ENCODE data around the gene RBM23.
"Not testable (repeated sequence)": the region's sequence is repeated elsewhere in the genome, so short reads cannot be mapped to it uniquely, and the experiment has no call there.

RBM23 gene

GRCh38 chr14:22864979-22865378 lies 54.0 kb downstream of the RBM23 start:
- DNase-seq (ENCODE audit: low spot score), result no peak

DNA sequence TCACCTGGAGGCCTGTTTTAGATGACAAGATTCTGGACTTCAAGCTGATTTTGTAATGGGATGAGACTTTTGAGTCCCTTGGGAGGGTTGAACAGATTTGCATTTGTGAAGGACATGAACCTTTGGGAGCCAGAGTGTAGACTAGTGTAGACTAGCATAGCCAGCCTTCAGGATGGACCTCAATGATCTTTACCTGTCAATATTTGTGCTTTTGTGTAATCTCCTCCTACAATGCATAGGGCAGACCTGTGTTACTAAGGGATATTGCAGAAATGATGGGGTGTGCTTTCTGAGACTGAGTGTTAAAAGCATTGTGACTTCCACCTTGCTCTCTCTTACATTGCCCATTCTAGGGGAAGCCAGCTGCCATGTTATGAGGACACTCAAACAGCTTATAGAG lies 57.3 kb downstream of the RBM23 start:
- no peak for DNase-seq (ENCODE audit: low spot score)

DNA sequence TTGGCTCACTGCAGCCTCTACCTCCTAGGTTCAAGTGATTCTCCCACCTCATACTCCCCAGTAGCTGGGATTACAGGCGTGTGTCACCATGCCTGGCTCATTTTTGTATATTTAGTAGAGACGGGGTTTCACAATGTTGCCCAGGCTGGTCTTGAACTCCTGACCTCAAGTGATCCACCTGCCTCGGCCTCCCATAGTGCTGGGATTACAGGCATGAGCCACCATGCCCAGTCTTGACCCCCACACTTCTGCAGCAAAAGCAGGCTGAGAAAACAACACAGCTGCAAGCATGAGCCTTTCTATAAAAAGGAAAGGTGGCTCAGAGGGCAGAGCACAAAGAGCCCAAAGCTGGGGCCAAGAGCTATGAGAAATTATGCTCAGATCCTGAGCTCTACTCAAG lies 58.6 kb downstream of the RBM23 start:
- DNase-seq (ENCODE audit: low spot score), result not testable (repeated sequence)

DNA sequence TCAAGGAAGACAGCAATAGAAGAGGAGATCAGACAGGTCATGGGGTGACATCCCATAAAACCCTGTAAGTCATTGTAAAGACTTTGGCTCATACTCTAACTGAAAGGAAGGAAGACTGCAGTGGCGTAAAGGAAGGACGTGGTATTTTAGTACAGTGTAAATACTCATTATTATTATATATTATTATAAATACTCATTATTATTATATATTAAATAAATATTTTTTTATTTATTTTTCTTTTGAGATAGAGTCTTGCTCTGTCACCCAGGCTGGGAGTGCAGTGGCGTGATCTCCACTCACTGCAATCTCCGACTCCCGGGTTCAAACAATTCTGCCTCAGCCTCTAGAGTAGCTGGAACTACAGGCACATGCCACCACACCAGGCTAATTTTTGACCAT lies 62.5 kb downstream of the RBM23 start:
- DNase-seq (ENCODE audit: low spot score), result no peak

DNA sequence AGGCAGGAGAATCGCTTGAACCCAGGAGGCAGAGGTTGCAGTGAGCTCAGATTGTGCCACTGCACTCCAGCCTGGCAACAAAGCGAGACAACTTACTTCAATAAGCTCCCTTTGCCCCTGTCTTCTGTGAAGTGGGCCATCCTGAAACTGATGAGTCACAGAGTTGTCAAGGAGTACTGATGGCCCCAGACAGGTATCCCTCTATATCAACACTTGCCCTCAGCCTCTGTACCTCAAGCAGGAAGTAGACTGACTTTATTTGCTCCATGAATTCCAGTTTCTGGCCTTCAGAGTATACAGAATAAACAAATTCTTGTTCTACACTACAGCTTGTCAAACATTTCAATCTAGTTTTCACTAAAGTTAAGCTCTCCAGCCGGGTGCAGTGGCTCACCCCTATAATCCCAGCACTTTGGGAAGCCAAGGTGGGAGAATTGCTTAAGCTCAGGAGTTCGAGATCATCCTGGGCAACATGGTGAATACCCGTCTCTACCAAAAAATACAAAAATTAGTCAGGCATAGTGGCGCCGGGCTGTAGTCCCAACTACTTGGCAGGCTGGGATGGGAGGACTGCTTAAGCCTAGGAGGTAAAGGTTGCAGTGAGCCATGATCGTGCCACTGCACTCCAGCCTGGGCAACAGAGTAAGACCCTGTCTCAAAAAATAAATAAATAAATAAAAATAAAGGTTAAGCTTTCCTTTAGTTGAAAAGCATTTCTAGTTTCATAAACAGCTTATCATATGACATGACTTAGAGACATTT lies 63.8 kb downstream of the RBM23 start:
- DNase-seq (ENCODE audit: low spot score), result no peak

GRCh38 chr14:22854296-22854695 lies 64.7 kb downstream of the RBM23 start:
- DNase-seq (ENCODE audit: low spot score), result not testable (repeated sequence)

DNA sequence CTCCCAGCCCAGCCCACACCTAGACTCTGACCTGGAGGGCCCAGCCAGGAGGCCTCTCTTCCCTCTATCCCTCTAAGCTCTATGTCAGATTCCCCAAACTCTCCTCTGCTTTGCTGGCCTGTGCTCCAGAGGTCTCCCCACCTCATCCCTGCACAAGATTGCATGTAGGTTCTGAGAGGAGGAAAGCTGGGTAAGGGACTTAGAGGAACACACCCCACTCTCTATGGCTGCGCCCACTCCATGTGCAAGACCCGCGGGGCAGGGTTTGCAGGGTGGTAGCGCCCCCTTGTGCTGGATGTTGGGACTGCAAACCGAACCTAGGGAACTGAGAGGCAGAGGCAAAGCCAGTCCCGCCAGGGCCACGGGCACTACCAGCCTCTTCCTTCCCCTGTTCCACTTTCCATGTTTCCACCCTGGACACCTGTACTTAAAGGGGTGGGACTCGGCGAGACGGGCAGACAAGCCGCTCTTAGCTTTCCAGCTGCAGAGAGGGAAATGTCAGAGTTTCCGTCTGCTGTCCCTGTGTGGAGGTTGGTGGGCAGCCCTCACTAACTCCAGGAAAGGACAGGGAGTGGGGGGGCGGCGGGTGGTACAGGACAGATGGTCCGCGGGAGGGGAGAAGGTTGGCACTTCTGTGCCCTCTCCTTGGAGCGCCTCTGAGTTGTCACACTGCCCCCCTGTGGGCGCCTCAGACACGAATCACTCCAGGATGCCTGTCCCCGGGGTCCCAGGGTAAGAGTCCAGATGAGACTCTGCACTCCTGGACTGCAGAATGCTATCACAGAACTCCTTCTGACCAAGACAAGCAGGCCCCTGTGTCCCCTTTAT lies 65.8 kb downstream of the RBM23 start:
- DNase-seq (ENCODE audit: low spot score), result peak; percentile 86

- DNase-seq (ENCODE audit: low spot score), result no peak
These were observed 66.4 kb downstream of the RBM23 start for GRCh38 chr14:22852599-22852939.

DNA sequence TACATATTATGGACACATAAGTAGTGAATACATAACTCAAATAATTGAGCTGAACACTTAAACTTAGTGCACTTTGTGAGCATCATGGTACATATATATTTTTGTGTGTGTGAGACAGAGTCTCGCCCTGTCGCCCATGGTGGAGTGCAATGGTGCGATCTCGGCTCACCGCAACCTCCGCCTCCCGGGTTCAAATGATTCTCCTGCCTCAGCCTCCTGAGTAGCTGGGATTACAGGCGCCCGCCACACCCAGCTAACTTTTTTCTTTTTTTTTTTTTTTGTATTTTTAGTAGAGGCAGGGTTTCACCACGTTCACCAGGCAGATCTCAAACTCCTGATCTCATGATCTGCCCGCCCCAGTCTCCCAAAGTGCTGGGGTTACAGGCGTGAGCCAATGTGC lies 66.8 kb downstream of the RBM23 start:
- DNase-seq (ENCODE audit: low spot score), result not testable (repeated sequence)

- DNase-seq (ENCODE audit: low spot score), result no peak
These were observed 67.8 kb downstream of the RBM23 start for GRCh38 chr14:22850944-22851764.

DNA sequence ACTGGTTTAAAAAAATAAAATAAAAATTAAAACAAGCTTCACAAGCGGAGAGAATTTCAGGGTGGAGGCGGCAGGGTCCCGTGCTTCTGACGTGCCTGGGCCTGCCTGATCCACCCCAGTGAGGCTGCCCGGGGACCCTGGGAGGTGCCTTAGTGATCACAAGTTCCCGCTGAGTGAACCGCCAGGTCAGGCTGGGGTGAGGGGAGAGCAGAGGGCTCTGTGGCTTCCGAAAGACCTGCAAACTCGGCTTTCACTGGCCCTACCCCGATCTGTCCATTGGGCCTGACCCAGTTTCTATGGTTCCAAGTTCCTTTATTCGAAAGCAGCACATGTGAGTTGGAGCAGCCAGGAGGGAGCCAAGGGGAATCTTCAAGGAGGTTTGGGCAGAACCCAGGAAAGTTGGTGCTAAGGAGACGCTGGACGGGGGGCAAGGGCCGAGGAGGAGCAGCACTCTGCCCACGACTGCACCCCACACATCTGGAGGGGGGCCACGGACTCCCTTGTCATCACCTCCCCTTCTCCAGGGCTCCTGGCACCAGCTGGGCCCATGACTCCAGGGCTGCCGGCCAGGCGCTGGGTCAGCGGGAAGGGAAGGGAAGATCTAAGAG lies 69.6 kb downstream of the RBM23 start:
- DNase-seq (ENCODE audit: low spot score), result no peak

GRCh38 chr14:22848351-22849164 lies 70.4 kb downstream of the RBM23 start:
- DNase-seq (ENCODE audit: low spot score), result no peak

- no peak for DNase-seq (ENCODE audit: low spot score)
These were observed 71.1 kb downstream of the RBM23 start for GRCh38 chr14:22847661-22848341.

- DNase-seq (ENCODE audit: low spot score), result no peak
These were observed 72.1 kb downstream of the RBM23 start for GRCh38 chr14:22846811-22847307.

DNA sequence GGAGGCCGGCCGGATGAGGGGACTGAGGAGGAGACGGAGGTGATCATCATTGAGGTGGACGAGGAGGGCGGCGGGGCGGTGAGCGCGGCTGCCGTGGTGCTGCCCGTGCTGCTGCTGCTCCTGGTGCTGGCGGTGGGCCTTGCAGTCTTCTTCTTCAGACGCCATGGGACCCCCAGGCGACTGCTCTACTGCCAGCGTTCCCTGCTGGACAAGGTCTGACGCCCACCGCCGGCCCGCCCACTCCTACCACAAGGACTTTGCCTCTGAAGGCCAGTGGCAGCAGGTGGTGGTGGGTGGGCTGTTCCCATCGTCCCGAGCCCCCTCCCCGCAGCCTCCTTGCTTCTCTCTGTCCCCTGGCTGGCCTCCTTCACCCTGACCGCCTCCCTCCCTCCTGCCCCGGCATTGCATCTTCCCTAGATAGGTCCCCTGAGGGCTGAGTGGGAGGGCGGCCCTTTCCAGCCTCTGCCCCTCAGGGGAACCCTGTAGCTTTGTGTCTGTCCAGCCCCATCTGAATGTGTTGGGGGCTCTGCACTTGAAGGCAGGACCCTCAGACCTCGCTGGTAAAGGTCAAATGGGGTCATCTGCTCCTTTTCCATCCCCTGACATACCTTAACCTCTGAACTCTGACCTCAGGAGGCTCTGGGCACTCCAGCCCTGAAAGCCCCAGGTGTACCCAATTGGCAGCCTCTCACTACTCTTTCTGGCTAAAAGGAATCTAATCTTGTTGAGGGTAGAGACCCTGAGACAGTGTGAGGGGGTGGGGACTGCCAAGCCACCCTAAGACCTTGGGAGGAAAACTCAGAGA lies 72.9 kb downstream of the RBM23 start:
- DNase-seq (ENCODE audit: low spot score), result no peak

- no peak for DNase-seq (ENCODE audit: low spot score)
These were observed 73.9 kb downstream of the RBM23 start for GRCh38 chr14:22845103-22845394.

GRCh38 chr14:22844221-22845102 lies 74.5 kb downstream of the RBM23 start:
- no peak for DNase-seq (ENCODE audit: low spot score)

Measured in hematopoietic multipotent progenitor cell treated with erythropoietin and hydrocortisone succinate and interleukin-3 and kit ligand, for 15 days (in vitro differentiated cells).